NCI-H1436 treated with DMSO at 0.1 percent for 48 hours (cell line): ENCODE data around the gene C11orf97.
"Not testable (repeated sequence)": the region's sequence is repeated elsewhere in the genome, so short reads cannot be mapped to it uniquely, and the experiment has no call there.

Experiments used
- DNase-seq: peaks from one replicate; lab custom pipeline; 2025; lab: John Stamatoyannopoulos, UW

C11orf97 gene

GRCh38 chr11:94557992-94558391 is 45.7 kb downstream of the C11orf97 start:
- DNase-seq, result no peak

- DNase-seq, result no peak
Observed at GRCh38 chr11:94558468-94558867, 46.2 kb downstream of the C11orf97 start.

- DNase-seq, result no peak
Observed at GRCh38 chr11:94558932-94559331, 46.7 kb downstream of the C11orf97 start.

DNA sequence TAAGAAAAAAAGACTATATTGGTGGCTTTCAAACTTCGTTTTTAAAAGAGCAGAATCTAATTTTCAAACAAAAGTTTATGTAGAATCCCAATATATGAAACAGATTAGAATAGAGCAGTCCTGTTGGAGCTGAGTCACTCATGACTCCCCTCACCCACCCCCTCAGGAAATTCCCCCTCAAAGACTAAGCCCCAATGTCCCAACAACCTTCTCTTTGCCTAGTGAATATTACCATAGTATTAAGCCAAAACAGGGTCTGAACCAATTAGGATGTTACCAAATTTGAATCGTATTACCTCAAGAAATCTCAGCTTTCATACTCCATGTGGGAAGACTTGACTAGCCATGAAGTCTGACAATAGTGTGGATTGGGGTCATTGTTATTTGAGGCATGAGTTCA is 47.1 kb downstream of the C11orf97 start:
- no peak for DNase-seq

DNA sequence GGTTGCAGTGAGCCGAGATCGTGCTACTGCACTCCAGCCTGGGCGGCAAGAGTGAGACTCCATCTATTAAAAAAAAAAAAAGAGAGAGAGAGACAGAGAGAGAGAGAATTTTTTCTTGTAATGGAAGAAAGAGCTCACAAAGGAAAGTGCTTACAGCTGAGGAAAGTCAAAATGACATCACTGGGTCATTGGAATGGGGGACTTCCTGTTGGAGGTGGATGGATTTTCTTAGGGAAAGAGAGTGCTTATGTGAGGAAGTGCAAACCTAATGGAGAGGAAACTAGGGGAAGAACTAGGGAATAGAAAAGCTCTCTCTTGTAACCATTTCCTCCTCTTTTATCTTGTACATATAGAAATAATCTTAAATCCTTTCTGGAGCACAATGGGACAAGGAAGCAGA is 48.6 kb downstream of the C11orf97 start:
- no peak for DNase-seq

DNA sequence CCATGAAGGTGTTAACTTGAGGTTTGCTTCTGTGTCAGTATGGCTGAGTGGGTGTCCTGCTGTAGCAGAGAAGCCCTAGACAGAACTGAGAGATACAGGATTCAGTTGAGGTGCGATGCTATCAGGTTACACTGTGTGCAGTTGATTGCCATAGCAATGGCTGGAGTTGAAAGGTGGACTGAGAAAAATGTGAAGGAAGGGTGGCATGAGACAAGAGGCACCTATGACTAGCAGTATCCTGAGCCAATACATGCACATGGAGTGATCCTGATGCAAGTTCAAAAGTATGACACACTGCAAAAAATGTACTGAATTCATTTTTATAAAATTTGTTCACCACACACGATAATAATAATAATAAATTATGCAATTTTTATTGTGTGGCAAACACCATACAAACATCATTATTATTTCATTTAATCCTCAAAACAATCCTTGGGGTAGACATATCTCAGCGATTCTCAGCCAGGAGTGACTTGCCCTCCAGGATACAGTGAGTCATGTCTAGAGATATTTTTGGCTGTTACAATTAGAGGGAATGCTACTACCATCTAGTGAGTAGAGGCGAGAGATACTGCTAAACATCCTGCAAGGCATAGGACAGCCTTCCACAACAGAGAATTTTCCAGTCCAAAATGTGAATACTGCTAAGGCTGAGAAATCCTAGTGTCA is 51.1 kb downstream of the C11orf97 start:
- DNase-seq, result no peak

GRCh38 chr11:94563848-94564467 is 51.7 kb downstream of the C11orf97 start:
- no peak for DNase-seq

DNA sequence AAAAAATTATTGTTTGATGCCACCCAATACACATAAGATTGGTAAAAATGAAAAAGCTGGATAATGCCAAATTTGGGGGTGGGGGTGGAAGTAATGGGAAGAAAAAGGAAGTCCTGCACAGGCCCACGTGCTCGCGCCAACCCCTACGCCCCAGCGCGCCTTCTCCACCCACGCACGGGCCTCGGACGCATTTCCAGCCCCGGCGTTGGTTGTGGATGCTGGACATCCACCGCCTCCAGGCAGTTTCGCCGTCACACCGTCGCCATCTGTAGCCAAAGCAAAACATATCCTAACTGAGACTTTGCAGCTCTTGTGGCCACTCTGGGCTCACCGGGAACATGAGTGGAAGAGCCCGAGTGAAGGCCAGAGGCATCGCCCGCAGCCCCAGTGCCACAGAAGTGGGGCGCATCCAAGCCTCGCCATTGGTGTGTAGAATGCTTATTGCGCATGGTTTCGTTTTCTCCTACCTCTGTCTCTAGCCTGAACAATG is 55.0 kb downstream of the C11orf97 start, which contains the start of gene PIWIL4:
Gene PIWIL4, plus strand, starts transcription at position 188 of the 490 bp plus-strand sequence. Its CDS starts 151 bp downstream, at position 339.
- no peak for DNase-seq

DNA sequence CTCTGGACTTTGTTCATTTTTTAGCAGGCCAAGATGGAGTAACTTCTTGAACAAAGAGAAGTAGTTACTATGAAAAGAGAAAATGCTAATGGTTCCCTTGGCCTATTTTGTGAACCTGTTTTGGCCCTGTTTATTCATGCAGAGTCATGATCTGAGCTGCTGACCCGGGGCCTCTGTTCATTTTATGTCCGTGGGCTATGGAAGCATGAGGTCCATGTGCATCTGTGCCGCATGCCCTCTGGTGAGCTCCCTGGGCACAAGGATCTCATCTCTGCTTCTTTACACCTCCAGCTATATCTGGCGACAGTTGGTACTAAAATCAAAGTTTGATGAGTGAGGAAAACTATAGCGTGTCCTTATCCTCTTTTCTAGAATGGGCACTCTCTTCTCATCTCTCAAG is 55.9 kb downstream of the C11orf97 start:
- no peak for DNase-seq

GRCh38 chr11:94568717-94569116 is 56.5 kb downstream of the C11orf97 start:
- DNase-seq, result no peak

- DNase-seq, result not testable (repeated sequence)
Observed at GRCh38 chr11:94572975-94573374, 60.7 kb downstream of the C11orf97 start.

GRCh38 chr11:94574193-94574961 is 62.1 kb downstream of the C11orf97 start:
- no peak for DNase-seq

DNA sequence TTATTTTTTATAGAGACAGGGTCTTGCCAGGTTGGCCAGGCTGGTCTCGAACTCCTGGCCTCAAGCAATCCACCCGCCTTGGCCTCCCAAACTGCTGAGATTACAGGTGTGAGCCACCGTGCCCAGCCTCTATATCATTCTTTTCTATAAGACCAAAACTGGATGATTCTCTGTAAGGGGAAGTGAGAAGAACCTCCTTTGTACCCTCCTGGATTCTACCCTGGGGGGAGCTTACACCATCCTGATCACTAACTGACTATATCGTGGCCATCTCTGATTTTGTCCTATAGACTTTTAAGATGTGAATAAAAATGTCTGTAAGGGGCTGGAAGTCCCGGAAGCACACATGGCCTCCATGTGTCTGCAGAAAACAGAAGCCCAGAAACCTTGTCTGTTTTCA is 64.0 kb downstream of the C11orf97 start:
- no peak for DNase-seq

GRCh38 chr11:94577841-94578240 is 65.6 kb downstream of the C11orf97 start:
- DNase-seq, result no peak
